SU-DHL-6 (cell line): ENCODE results near the gene MS4A6A.

Source experiments
- CTCF ChIP-seq: fragments of 200-600 bp; sonication (generic); IDR thresholded peaks from one replicate; pipeline ENCODE4 v1.5.1; 2017; ENCODE audit warnings: antibody characterized with exemption, mild to moderate bottlenecking, low read length, moderate library complexity; ENCODE audit not compliant: insufficient read depth, poor library complexity, severe bottlenecking
- EZH2phosphoT487 ChIP-seq: fragments of 200-600 bp; sonication (generic), shearing (Covaris generic); conservative IDR thresholded peaks from 2 replicates; pipeline ENCODE4 v1.6.1; 2018; ENCODE audit warnings: mild to moderate bottlenecking, antibody characterized with exemption, low read length, moderate library complexity, mixed read lengths

DNA sequence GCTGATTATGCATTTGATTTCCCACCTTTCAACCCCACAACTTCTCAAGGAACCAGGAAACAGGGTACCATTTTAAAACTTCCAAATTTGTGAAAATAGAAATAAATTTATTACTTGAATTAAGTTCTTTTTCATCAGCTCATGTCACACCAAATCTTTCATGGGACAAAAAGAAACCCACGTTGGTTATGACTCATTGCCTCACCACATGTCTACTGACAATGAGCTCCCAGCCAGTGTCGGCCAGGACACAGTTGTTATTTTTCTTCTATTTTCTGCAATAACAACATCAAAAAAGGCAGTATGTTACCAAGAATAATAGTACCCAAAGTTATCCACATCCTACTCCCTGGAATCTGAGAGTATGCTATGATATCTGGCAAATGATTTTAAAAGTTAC lies 17.3 kb downstream of the MS4A6A start:
- TF ChIP-seq CTCF (no peak), EZH2phosphoT487 (no peak)
